ENCODE measurements around the gene MINK1.

Gene MINK1

DNA sequence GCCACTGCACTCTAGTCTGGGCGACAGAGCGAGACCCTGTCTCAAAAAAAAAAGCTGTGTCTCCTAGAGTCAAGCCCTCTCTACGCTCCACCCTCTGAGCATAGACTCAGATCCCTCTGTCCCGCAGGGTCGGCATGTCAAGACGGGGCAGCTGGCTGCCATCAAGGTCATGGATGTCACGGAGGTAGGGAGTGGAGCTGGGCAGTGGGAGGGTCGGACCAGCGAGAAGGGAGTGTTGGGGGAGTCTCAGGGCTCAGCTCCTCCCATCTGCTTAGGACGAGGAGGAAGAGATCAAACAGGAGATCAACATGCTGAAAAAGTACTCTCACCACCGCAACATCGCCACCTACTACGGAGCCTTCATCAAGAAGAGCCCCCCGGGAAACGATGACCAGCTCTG lies 47.7 kb downstream of the MINK1 start:
- no peak for DNase-seq

DNA sequence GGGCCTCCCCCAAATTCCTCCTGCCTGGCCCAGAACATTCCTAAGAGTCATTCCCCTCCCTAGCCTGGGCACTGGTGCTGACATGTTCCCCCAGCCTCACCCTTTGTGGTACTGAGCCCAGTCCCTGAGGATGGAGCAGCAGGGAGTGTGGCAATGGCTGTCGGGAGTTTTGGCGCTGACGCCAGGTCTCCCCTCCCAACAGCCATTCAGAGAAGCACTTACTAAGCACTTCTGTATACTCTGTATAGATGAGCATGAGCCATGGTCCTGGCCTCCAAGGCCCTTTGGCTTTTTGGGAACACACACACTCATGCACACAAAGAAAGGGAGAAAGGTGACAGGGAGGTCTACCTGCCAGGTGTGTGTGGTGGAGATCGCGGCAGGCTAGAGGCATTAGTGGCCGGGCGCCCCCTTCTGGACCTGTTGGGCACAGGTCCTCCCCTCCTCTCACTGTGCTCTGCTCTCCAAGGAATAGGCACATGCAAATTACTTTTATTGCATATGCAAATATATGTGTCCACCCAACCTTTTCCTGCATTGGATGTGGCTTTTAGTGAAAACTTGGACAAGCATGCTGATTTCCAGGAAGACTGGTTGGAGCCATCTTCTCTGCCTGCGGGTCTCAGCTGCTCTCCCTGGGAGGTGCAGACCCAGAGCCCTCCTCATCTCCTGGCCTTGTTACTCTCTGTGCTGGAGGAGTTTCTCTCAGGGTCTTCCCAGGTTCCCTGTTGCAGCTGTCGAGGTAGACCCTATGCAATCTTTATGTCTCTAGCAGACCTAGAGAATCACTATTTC lies 48.8 kb downstream of the MINK1 start:
- DNase-seq = peak; percentile 72

- no peak for DNase-seq
Observed at GRCh38 chr17:4884489-4884888, 51.3 kb downstream of the MINK1 start.

DNA sequence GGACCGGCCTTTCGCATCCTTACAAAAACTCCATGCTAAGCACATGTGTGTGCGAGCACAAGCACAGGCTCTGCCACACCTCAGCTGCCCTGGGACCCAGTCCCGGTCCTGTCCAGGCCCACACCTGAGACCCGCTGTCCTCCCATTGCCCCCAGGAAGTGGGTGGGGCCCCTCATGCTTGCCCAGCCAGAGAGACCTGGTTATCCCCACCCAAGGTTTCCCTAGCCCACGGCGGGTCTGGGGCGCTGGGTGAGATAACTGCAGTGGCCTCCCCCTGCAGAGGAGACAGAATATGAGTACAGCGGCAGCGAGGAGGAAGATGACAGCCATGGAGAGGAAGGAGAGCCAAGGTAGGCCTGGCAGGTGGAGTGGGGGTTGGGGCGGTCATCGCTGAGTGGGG lies 53.7 kb downstream of the MINK1 start:
- DNase-seq = no peak

DNA sequence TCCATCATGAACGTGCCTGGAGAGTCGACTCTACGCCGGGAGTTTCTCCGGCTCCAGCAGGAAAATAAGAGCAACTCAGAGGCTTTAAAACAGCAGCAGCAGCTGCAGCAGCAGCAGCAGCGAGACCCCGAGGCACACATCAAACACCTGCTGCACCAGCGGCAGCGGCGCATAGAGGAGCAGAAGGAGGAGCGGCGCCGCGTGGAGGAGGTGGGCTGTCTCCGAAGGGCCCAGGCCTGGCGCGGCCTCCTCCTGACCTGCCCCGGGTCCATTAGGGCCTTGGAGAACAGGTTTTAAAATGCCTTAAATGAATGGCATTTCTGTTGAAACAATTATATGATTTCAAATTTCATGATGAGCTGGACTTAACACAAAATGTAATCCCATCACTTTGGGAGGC lies 54.4 kb downstream of the MINK1 start:
- no peak for DNase-seq

DNA sequence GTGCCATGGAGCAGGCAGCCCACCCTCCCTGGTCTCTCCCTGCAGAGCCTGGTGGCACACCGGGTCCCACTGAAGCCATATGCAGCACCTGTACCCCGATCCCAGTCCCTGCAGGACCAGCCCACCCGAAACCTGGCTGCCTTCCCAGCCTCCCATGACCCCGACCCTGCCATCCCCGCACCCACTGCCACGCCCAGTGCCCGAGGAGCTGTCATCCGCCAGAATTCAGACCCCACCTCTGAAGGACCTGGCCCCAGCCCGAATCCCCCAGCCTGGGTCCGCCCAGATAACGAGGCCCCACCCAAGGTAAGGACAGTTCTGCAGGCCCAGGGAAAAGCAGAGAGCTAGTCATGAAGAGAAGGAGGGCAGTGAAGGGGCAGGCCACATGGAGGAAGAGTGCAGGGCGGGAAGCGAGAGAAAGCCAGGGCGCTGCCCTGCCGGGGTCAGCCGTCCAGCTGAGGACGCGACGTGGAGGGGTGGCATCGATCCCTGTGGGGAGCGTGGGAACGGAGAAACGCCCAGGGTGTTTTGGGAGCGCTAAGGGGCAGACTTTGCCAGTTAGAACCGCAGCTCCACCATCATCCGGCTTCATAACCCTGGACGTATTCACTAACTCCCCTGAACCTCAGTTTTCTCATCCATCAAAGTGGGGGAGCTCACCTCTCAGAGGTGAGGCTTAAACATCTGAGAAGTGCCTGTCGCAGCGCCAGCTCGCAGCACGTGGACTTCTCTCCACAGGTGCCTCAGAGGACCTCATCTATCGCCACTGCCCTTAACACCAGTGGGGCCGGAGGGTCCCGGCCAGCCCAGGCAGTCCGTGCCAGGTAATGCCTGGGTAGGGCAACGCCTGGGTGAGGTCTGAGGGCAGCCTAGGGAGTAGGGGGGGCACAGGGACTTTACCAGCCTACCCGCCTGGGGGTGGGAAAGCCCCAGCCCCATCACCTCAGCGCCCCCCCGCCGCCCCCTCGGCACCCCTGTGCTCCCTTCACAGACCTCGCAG lies 58.6 kb downstream of the MINK1 start:
- no peak for DNase-seq

GRCh38 chr17:4892499-4893221 lies 59.5 kb downstream of the MINK1 start:
- no peak for DNase-seq

- no peak for DNase-seq
Observed at GRCh38 chr17:4893272-4893671, 60.1 kb downstream of the MINK1 start.

DNA sequence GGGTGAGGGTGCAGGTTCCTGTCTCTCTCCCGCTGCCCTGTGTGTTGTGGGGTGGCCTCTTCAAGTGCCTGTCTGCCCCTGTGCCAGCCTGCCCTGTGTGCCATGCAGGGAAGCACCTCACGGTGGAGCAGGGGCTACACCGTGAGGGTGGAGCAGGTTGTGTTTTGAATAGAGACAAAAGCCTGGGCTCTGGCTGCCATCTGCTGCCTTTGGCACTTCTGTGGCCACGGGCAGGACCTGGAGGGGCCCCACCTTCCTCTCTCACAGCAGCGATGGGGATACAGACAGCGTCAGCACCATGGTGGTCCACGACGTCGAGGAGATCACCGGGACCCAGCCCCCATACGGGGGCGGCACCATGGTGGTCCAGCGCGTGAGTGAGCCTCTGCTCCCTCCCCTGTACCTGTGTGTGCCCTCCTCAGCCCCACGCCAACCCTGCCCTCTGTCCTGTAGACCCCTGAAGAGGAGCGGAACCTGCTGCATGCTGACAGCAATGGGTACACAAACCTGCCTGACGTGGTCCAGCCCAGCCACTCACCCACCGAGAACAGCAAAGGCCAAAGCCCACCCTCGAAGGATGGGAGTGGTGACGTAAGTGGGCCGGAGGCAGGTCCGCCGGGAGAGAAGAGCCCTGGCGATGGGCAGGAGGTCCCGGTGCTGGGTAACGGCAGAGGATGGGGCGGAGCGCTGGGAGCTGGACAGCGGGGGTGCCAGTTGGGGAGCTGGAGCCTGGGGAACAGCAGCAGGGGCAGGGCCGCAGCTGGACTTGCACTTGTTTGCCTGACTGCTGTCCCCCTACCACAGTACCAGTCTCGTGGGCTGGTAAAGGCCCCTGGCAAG lies 60.8 kb downstream of the MINK1 start:
- no peak for DNase-seq

DNA sequence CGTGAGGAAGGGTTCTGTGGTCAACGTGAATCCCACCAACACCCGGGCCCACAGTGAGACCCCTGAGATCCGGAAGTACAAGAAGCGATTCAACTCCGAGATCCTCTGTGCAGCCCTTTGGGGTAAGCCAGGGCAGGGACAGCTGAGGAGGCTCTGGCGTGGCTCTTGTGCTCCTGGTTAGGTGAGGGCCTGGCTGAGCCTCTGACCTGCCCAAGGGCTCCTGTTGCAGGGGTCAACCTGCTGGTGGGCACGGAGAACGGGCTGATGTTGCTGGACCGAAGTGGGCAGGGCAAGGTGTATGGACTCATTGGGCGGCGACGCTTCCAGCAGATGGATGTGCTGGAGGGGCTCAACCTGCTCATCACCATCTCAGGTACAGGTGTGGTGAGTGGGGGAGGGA lies 62.0 kb downstream of the MINK1 start:
- DNase-seq = no peak

- no peak for DNase-seq
Observed at GRCh38 chr17:4895657-4896331, 62.7 kb downstream of the MINK1 start.

- no peak for DNase-seq
Observed at GRCh38 chr17:4896332-4897197, 63.4 kb downstream of the MINK1 start.

- DNase-seq = no peak
Observed at GRCh38 chr17:4897198-4897687, 64.1 kb downstream of the MINK1 start.

- DNase-seq = no peak
Observed at GRCh38 chr17:4897785-4898184, 64.6 kb downstream of the MINK1 start.

GRCh38 chr17:4898351-4898750 lies 65.2 kb downstream of the MINK1 start:
- DNase-seq = no peak

DNA sequence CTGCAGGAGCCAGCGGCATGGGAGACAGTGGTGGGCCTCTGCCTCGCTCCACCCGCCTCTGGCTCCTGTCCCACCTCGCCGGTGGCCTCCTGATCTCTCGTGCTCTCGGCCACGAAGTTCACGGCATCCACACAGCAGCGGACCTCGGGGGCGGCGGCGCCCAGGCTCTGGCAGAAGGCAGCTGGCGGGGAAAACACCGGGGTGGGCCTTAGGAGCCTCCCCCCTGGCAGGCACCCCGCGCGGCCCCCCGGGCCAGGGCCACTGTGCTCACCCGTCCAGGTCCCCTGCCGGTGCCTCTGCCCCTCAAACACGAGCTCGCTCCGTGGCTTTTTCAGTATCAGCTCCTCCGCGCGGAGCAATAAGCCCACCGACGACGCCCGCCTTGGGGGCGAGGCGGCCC lies 65.8 kb downstream of the MINK1 start:
- DNase-seq = no peak

DNA sequence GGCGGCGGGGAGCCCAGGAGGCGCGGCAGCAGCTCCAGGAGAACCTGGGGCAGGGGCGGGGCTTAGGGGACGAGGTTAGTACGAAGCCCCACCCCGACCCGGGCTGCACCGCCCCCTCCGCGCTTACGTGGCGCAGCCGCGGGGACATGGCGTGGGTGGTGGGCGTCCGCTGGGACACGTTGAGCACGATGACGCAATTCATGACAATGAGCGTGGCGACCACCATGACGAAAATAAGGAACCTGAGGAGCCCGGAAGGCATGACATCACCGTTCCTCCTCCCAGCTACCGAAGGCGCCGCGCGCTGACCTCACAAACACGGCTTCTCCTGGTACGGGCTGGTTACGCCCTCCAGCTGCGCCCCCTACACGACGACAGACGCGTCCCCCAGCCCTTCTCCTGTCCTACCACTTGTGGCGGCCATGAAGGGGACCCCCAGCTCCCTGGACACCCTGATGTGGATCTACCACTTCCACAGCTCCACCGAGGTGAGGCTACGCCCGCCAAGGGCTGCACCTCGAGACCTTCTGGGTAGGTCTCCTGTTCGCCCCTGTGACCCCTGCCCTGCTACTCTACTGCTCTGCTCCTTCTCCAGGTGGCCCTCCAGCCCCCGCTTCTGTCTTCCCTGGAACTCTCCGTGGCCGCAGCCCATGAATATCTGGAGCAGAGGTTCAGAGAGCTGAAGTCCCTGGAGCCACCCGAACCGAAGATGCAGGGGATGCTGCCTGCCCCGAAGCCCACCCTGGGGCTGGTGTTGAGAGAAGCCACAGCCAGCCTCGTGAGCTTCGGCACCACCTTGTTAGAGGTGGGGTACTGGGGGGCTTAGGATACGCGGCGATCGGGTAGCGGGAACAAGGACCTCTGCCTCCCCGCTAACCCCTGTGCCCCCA lies 66.4 kb downstream of the MINK1 start, which contains the start of gene C17orf107:
TSS of gene C17orf107 (plus strand) at position 196 of the 890 bp plus-strand sequence. CDS start at position 423, 227 bp downstream.
- DNase-seq = peak; percentile 99

DNA sequence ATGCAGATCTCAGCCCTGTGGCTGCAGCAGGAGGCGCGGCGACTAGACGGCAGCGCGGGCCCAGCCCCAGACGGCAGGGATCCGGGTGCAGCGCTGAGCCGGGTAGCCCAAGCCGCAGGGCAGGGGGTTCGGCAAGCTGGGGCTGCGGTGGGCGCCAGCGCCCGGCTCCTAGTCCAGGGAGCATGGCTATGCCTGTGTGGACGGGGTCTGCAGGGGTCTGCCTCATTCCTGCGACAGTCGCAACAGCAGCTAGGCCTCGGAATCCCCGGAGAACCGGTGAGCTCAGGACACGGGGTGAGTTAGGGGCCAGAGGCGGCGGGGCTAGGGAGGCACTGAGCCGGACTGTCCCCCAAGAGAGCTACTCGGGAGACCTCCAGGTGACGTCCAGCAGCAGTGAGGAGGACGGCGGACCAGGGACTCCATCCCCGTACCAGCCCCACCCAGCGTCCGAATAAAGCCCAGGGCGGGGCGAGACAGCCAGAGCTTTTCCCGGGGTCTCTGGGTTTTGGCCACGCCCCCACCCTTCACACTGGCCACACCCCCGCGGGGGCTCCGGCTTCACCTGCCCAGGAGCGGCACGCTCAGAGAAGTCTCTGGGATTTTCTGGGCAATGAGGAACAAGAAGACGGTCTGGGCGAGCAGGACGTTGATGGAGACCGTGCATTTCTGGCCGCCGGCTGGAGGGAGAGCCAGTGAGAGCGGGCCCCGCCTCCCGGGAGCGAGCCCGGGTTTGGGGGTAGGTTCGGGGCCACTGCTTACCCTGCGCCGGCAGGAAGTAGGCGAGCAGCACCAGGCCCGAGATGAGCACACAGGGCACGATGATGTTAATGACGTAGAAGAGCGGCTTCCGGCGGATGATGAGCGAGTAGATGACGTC lies 67.3 kb downstream of the MINK1 start:
- peak; percentile 54 for DNase-seq

Data from activated CD8-positive, alpha-beta memory T cell treated with anti-CD3 and anti-CD28 coated beads, Interleukin-2, amount 50 U/mL, for 4 hours (primary cell).